NK-92 treated with Interleukin-12 subunit alpha and Interleukin-12 subunit beta, amount 100 ng/mL, for 24 hours (cell line): Measurements from ENCODE around the gene PRKAG2.

Experiments used
- DNase-seq: peaks from one replicate; lab custom pipeline; 2025; lab: John Stamatoyannopoulos, UW

PRKAG2 gene

DNA sequence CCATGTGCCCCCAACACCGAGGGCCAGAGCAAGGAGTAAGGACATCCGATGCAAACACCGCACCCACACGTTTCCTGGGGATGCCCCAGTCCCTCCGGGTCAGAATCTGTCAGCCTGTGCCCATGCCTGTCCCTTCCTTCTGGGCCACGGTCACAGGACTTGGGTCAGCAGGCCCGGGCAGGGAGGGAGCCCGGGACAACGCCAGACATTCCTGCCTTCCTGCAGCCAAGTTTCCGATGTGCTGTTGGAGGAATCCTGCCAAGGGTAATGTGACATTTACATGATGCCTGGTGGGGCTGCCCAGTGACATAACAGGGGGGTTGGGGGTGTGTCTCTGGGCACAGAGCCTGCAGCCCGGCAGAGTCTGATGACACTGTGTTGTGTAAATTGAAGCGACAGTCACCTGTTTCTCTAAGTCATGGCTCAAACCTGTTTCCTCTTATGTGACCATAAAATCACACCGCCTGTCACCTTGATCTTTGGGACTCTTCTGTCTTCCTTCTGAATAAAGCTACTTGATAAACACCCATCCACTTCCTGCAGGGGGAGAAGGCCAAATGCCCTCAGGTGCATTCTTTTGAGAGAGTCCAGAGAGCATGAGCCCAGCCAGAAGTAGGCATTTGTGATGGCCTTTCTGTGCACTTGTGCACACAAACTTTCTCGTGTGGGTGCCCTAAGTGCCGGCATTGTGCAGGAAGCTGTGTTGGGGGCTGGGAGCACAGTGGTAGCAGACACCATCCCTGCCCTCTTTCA, 181.9 kb downstream of the PRKAG2 start:
- DNase-seq = no peak

DNA sequence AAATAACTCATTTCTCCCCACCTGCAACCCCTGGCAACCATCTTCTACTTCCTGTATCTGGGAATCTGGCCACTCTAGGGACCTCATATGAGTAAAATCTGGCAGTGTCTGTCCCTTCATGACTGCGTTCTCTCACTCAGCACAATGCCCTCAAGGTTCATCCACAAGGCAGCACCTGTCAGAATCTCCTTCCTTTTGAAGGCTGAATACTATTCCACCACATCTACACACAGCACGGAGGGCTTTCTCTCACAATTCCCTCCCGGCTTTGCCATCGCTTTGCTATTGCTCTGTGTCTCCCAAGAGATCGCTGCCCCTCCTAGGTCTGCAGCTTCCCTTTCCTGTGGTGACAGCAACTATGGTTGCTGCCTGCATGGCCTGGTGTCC, 182.5 kb downstream of the PRKAG2 start:
- DNase-seq = no peak

- DNase-seq = no peak
Measured at GRCh38 chr7:151693140-151693539, 183.8 kb downstream of the PRKAG2 start.

DNA sequence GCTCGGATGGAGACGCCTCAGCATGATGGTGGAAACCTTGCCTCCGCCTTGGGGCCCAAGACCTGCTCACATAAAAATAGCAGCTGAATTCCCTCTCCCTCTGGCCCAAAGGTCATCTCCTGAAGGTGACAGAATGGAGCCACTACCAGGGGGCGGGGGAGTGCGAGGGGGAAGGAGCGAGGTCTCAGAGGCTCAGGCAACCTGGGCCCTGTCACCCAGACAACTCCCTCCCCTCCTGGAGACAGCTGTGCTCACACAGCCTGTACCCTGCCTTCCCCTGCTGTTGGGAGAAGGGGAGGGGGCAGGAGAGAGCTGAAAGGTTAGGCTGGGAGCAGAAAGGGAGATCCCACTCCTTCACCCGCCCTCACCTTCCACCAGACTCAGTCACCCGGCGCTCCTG, 184.2 kb downstream of the PRKAG2 start:
- no peak for DNase-seq

- no peak for DNase-seq
Measured at GRCh38 chr7:151691449-151691848, 185.5 kb downstream of the PRKAG2 start.

GRCh38 chr7:151690606-151691005, 186.3 kb downstream of the PRKAG2 start:
- no peak for DNase-seq

DNA sequence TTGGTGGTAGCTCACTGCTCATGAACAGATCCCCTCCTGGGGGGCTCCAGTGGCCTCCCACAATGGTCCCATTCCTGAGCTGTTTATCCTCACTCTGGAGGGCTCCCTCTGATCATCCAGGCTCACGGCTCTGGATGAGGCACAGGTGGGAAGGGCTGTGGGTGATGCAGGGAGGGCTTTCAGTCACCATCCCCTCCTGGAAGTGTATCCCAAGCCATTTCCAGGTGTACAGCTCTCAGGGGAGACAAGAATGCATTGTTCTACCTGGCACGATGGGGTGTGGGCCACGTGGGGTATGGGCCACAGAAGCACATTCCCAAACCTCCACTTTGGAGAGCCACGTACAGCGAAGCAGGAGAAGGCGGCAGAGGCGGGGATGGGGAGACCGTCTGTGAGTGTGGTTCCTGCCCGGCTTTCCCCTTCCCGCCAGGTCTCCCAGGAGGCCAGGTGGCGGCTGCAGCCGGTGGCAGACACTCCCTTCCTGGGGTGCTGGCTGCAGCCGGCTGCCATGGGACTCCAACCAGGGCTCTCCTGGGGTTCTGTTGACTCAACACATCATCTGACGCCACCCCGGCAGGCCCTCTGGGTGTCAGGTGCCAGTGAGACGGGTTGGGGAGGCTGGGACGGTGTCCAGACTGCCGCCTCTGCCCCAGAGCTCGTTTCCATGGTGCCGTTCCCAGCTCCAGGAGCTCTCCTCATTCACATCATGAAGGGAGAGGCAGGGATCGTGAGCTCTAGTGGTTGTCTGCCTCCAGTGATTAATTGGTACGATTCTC, 187.5 kb downstream of the PRKAG2 start:
- no peak for DNase-seq

DNA sequence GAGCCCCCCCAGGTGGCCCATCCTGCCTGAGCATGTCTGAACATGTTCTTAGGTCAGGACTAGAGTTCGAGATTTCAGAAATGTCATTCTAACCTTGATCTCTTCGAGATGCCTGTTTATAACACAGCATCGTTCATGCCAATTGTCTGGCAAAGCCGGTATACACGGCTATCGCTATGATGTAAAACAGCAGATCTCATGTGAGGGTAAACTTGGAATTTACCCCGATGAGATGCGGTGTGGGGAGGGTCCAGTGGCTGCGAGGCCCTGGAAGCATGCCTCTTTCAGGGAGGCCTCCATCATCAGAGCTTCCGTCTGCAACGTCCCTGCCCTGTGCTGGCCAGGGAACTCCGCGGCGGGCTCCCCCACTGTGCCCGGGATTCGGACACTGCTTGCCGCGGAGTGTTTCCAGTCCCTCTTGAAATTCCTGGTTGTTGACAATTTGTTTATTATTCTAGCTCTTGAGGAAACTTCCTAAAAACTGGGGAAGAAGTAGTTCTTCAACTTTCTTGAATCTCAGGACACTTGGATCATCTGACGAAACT, 188.6 kb downstream of the PRKAG2 start:
- DNase-seq = no peak

- DNase-seq = no peak
Measured at GRCh38 chr7:151687523-151688235, 189.2 kb downstream of the PRKAG2 start.

DNA sequence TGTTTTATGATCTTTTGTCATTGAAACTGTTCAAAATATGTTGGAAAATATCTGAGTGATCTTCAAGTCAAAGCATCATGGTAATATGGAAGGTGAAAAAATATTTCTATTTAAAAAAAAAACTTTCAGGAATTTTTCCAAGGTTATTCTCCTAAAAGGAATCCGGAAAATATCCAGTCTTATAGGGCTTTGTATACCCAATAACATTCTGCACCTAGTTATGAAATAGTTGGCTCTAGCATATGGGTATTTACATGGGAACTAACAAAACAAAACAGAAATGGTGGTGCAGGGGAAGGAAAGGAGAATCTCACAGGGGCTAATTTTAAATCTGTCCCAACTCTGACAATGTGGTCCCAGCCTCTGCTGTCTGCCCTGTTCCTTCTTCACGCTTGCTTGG, 190.1 kb downstream of the PRKAG2 start:
- DNase-seq = no peak

GRCh38 chr7:151686016-151686766, 190.7 kb downstream of the PRKAG2 start:
- no peak for DNase-seq

GRCh38 chr7:151684408-151685175, 192.3 kb downstream of the PRKAG2 start:
- DNase-seq = no peak

GRCh38 chr7:151683615-151684407, 193.1 kb downstream of the PRKAG2 start:
- DNase-seq = no peak

GRCh38 chr7:151682831-151683614, 193.9 kb downstream of the PRKAG2 start:
- DNase-seq = no peak

DNA sequence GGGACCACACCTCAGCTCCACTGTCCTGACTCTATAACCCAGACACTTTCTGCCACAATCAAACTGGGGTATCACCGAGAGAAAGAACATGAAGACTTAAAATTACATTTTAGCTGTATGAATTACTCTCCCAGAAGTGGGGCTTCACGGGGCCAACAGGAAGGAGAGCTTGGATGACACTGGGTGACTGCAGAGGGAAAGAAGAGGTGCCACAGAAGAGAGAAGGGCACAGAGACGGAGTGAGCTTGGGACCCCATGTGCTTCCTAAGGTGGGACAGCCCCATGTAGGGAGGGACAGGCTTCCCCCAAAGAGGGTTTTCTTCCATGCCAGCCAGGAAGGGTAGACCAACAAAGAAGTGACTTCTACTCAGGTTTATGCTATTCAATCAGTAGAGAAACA, 195.2 kb downstream of the PRKAG2 start:
- no peak for DNase-seq

DNA sequence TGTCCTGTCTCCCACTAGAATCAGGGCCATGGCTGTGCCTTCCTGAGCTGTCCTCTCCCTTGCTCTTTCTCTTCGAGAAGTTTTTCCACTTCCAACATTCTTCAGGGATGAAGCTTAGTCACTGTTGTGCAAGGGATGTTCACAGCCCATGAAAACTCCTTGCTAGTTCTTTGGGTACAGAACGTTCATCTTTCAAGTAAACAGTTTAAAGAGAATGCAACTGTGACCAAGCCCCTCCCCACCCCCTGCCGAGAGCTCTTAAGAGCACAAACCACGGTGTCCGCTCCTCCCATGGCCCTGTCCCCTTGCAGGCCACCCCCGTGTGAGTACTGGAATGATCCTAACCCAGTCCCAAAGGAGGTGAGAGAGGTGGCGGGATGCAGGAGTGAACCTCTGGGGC, 196.1 kb downstream of the PRKAG2 start:
- DNase-seq = no peak

DNA sequence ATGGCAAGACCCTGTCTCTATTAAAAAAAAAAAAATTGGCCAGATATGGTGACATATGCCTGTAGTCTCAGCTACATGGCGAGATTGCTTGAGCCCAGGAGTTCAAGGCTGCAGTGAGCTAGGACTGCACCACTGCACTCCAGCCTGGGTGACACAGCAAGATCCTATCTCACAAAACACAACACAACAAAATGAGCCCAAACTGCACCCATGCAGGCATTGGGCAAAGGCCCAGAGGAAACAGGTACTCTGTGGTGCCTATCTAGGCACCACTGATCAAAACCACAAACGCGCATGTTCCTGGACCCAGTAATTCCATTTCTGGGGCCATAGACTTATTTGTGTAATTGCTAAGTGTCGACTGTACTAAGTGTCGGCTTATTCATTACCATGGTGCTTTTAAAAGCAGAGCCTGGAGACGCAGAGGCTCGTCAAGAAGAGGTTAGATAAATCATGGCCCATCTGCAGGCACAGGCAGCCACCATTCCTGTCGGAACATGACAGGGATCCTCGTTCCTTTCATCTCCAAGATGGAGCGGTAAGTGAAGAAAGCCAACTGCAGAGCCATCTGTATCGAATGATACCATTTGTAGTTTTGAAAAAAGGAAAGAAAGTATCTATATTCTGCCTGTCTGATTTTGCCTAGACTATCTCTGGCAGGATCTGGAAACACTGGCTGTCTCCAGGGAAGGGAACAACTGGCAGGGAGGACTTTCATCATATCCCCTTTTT, 196.9 kb downstream of the PRKAG2 start:
- DNase-seq = no peak

DNA sequence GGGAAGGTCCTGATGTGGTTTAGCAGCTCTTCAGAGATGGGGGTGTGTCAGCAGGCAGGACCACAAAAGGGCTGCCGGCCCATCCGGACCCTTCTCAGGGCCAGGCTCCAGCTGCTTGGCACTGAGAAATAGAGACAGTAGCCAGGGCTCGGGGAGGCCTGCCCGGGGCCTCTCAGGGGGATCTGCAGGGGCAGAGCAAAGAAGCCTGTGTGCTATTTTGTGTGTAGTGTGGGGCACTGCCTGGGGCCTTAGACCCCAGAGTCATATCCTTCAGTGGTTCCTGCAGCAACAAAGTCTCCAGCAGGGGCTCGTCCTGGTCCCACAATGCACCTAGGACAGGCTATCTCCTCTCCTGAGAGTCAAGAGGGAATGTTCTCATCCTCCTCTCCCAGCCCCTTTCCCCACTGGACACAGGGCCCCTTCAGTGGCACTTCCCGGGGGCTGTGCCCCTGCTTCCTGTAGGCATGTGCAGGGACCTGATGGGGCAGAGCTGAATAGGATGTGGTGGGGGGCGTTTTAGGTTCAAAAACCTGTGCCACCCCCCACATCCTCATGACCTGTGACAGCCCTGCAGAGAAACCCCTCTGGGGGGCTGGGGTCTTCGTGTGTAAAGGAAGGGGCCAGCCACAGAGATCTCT, 197.7 kb downstream of the PRKAG2 start:
- no peak for DNase-seq
